ENCODE results near the gene CDR2.

DNA sequence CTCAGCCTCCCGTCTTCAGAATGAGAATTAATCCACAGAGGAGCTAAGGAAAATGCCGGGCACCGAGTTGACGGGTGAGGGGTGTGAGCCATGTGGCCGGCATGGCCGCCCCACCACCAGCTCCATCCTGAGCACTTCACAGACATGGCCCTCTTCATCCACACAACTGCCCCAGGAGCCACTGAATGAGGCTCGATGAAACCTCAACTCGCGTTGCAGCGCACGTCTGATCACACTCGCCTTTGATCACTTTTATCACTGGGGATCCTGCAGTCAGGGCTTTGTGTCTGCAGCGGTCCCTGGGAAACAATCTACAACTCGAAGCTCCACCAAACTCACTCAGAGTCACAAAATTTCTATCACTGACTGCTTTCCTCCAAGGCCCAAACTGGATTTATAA lies 46.7 kb upstream of the CDR2 start:
- TF ChIP-seq POLR2A (IDR thresholded peaks at IDR 0.05; ENCODE audit: low read length) (no peak), GATA1 (IDR thresholded peaks at IDR 0.05; ENCODE audit: low read depth, low read length) (no peak)
